ENCODE measurements around the gene PPOX. TPM values are rescaled to one million over a fixed set of nuclear protein-coding genes. Genes with fewer than 3 reads are reported as not detected.

Gene PPOX
- total and polyA plus RNA-seq, 2 experiments from 2014 or later, result 26.5 to 39.6 TPM

DNA sequence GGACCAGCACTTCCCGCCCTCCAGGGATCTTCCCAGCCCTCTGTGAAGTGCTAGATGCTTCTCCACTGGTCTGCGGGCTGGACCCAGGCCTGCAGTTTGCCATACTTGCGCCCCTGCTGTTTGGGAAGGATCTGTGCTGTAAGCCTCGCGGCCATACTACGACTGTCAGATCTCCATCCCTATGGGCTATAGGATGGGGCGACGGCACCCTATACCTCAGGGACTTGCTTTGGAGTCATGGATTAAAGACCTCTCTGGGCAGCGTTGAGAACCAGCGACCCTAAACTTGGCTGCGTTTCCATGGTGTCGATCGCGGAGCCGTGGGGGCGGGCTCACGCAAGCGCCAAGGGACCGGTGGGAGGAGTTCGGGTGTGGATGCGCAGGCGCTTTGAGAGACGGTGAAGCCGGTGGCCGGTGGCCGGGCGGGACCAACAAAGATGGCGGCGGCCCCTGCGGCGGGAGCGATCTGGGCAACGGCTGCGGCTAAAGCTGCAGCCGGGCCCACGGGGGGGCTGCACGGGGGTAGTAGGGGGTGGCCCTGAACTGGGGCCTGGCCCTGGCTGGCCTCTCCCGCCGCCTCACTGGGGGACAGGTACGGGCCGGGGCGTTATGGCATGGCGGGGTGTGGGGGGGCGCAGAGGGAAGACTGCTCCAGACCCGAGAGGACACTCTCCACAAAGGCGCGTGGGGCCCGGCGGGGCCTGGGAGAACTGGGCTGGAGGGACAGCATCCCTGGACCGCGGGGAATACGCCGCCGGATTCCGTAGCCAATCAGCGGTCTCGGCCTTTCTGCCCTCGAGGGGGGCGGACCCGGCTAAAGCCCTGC lies 6.9 kb upstream of the PPOX start, which contains the start of gene USP21:
Gene USP21 (plus strand): TSS at position 414 of the 826 bp plus-strand sequence. CDS start 1,141 bp downstream, outside the sequence.
- peak within 1 kb of the TSS; percentile 84 for H3K4me3 Mint-ChIP-seq
- peaks cover 14% of the 10 kb centered on the region for H3K27me3 Mint-ChIP-seq (ENCODE audit: insufficient read depth, low read depth, poor library complexity)
- Histone ChIP-seq H4K20me1 (replicated peaks; ENCODE audit: insufficient read depth) (no peaks in the 10 kb centered on the region), H3K9me2 (ENCODE audit: insufficient read depth) (no peaks in the 10 kb centered on the region), H3F3A (replicated peaks; ENCODE audit: low read depth) (peaks cover 27% of the 10 kb centered on the region), H3K4me3 (peak within 1 kb of the TSS; percentile 85), H2AFZ (peak within 1 kb of the TSS; percentile 93), H3K27me3 (ENCODE audit: insufficient read depth) (no peaks in the 10 kb centered on the region), H3K4me1 (ENCODE audit: insufficient read depth) (peaks cover 9% of the 10 kb centered on the region; the same call in 1 of the 2 replicates), H3K36me3 (ENCODE audit: insufficient read depth) (no peaks in the 10 kb centered on the region; the same call in none of the 2 replicates), H3K27ac (ENCODE audit: low read depth) (peak within 1 kb of the TSS; percentile 43), H3K79me2 (replicated peaks; ENCODE audit: insufficient read depth) (peaks cover 14% of the 10 kb centered on the region; the same call in 1 of the 2 replicates), H3K4me2 (peak within 1 kb of the TSS; percentile 96)
- H3K9me3 Mint-ChIP-seq, result no peaks in the 10 kb centered on the region
- TF ChIP-seq, protein P1, sequence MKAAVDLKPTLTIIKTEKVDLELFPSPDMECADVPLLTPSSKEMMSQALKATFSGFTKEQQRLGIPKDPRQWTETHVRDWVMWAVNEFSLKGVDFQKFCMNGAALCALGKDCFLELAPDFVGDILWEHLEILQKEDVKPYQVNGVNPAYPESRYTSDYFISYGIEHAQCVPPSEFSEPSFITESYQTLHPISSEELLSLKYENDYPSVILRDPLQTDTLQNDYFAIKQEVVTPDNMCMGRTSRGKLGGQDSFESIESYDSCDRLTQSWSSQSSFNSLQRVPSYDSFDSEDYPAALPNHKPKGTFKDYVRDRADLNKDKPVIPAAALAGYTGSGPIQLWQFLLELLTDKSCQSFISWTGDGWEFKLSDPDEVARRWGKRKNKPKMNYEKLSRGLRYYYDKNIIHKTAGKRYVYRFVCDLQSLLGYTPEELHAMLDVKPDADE (IDR thresholded peaks at IDR 0.05), result peak; percentile 60; the same call in 1 of the 2 replicates
- TF ChIP-seq CREB1 (CRISPR knock-in tag; IDR thresholded peaks at IDR 0.05; ENCODE audit: low read depth), result no peak
- TF ChIP-seq, protein P2, sequence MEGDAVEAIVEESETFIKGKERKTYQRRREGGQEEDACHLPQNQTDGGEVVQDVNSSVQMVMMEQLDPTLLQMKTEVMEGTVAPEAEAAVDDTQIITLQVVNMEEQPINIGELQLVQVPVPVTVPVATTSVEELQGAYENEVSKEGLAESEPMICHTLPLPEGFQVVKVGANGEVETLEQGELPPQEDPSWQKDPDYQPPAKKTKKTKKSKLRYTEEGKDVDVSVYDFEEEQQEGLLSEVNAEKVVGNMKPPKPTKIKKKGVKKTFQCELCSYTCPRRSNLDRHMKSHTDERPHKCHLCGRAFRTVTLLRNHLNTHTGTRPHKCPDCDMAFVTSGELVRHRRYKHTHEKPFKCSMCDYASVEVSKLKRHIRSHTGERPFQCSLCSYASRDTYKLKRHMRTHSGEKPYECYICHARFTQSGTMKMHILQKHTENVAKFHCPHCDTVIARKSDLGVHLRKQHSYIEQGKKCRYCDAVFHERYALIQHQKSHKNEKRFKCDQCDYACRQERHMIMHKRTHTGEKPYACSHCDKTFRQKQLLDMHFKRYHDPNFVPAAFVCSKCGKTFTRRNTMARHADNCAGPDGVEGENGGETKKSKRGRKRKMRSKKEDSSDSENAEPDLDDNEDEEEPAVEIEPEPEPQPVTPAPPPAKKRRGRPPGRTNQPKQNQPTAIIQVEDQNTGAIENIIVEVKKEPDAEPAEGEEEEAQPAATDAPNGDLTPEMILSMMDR (conservative IDR thresholded peaks at IDR 0.05; ENCODE audit: low read depth in 2 of 2), result peak in 1 of 2 experiments; percentile 18; a peak in 1 of 4 replicates
- peak; percentile 80 for TF ChIP-seq POLR2AphosphoS5 (IDR thresholded peaks at IDR 0.05; ENCODE audit: low read depth)
- ATAC-seq (peak; percentile 88), DNase-seq (ENCODE audit: low spot score) (peak; percentile 98)
- H3K36me3 Mint-ChIP-seq (ENCODE audit: low read depth), result peaks cover 42% of the 10 kb centered on the region
- H3K4me1 Mint-ChIP-seq, result peaks cover 25% of the 10 kb centered on the region
- H3K27ac Mint-ChIP-seq, result peak within 1 kb of the TSS; percentile 76

DNA sequence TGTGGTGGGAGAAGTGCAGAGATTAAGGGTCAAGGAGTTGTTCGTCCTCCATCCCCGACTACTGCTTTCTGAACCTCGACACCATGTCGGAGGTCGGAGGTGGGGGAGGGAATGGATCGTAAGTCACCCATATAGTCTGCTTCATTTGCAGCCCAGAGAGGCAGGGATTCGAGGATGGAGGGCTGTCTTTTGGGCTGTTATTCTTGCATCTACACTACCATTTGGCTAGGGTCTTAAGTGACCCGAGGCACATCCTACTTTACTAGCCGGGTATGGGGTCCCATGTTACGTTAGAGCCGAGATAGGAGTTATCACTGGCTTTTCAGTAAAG lies 6.3 kb upstream of the PPOX start:
- peaks cover 9% of the 10 kb centered on the region; the same call in 1 of the 2 replicates for H3K4me1 ChIP-seq (ENCODE audit: insufficient read depth)
- peak overlapping the region; percentile 76 for H3K27ac Mint-ChIP-seq
- peaks cover 45% of the 10 kb centered on the region for H3K36me3 Mint-ChIP-seq (ENCODE audit: low read depth)
- H3K4me1 Mint-ChIP-seq, result peaks cover 24% of the 10 kb centered on the region
- H3K27me3 ChIP-seq (ENCODE audit: insufficient read depth), result no peaks in the 10 kb centered on the region
- peak overlapping the region; percentile 85 for H3K4me3 ChIP-seq
- no peak for ATAC-seq
- H3F3A ChIP-seq (replicated peaks; ENCODE audit: low read depth), result peaks cover 28% of the 10 kb centered on the region
- no peaks in the 10 kb centered on the region for H3K9me3 Mint-ChIP-seq
- no peaks in the 10 kb centered on the region for H4K20me1 ChIP-seq (replicated peaks; ENCODE audit: insufficient read depth)
- peak overlapping the region; percentile 43 for H3K27ac ChIP-seq (ENCODE audit: low read depth)
- H3K79me2 ChIP-seq (replicated peaks; ENCODE audit: insufficient read depth), result peaks cover 10% of the 10 kb centered on the region; the same call in 1 of the 2 replicates
- no peak for DNase-seq (ENCODE audit: low spot score)
- H3K36me3 ChIP-seq (ENCODE audit: insufficient read depth), result no peaks in the 10 kb centered on the region; the same call in none of the 2 replicates
- H2AFZ ChIP-seq, result peak overlapping the region; percentile 93
- H3K4me3 Mint-ChIP-seq, result peak overlapping the region; percentile 84
- no peaks in the 10 kb centered on the region for H3K9me2 ChIP-seq (ENCODE audit: insufficient read depth)
- peak overlapping the region; percentile 96 for H3K4me2 ChIP-seq
- peaks cover 15% of the 10 kb centered on the region for H3K27me3 Mint-ChIP-seq (ENCODE audit: insufficient read depth, low read depth, poor library complexity)
- TF ChIP-seq ZNF114 (CRISPR knock-in tag; IDR thresholded peaks at IDR 0.05) (no peak), EZH2 (IDR thresholded peaks at IDR 0.05; ENCODE audit: low read depth, unreplicated experiment) (no peak), CREB1 (CRISPR knock-in tag; IDR thresholded peaks at IDR 0.05; ENCODE audit: low read depth) (no peak), POLR2AphosphoS5 (IDR thresholded peaks at IDR 0.05; ENCODE audit: low read depth) (no peak)
- TF ChIP-seq, protein P3, sequence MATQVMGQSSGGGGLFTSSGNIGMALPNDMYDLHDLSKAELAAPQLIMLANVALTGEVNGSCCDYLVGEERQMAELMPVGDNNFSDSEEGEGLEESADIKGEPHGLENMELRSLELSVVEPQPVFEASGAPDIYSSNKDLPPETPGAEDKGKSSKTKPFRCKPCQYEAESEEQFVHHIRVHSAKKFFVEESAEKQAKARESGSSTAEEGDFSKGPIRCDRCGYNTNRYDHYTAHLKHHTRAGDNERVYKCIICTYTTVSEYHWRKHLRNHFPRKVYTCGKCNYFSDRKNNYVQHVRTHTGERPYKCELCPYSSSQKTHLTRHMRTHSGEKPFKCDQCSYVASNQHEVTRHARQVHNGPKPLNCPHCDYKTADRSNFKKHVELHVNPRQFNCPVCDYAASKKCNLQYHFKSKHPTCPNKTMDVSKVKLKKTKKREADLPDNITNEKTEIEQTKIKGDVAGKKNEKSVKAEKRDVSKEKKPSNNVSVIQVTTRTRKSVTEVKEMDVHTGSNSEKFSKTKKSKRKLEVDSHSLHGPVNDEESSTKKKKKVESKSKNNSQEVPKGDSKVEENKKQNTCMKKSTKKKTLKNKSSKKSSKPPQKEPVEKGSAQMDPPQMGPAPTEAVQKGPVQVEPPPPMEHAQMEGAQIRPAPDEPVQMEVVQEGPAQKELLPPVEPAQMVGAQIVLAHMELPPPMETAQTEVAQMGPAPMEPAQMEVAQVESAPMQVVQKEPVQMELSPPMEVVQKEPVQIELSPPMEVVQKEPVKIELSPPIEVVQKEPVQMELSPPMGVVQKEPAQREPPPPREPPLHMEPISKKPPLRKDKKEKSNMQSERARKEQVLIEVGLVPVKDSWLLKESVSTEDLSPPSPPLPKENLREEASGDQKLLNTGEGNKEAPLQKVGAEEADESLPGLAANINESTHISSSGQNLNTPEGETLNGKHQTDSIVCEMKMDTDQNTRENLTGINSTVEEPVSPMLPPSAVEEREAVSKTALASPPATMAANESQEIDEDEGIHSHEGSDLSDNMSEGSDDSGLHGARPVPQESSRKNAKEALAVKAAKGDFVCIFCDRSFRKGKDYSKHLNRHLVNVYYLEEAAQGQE (IDR thresholded peaks at IDR 0.05; ENCODE audit: unreplicated experiment), result no peak
- TF ChIP-seq, protein P2 (conservative IDR thresholded peaks at IDR 0.05; ENCODE audit: low read depth in 2 of 2), result no peak
